HG03558 (cell line): ENCODE measurements around the gene IL17RC.

Experiments used
- ATAC-seq: cut with Tn5 transposase; IDR thresholded peaks from one replicate; pipeline ENCODE4 v1.9.1; 2021; ENCODE audit warnings: moderate number of reproducible peaks; ENCODE audit not compliant: unreplicated experiment; ENCODE audit errors: extremely low read depth

Gene IL17RC

DNA sequence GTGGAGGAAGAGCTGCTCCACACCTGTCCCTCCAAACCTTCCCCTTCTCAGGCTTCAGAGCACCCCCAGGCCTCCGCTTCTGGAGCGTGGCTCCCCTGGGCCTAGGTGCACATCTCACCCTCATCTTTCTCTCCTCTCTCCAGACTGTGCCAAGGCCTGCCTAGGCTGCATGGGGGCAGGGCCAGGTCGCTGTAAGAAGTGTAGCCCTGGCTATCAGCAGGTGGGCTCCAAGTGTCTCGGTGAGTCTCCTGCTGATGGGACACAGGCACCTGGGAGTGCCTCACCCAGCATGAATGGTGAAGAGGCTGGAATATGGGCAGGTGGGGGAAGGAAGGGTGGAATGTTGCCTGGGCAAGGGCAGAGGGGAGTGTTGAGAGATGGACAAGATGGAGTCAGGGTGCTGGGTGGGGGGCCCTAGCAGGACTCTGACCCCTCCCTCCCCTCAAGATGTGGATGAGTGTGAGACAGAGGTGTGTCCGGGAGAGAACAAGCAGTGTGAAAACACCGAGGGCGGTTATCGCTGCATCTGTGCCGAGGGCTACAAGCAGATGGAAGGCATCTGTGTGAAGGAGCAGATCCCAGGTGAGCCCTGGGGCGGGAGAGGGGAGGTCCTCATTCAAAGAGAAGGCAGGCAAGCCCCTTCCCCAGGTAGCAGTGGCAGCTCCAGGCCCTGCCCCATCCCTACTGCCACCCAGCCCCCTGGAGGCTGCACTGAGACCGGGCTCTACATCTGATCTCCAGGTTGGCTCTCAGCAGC is 26.2 kb downstream of the IL17RC start:
- ATAC-seq = no peak

DNA sequence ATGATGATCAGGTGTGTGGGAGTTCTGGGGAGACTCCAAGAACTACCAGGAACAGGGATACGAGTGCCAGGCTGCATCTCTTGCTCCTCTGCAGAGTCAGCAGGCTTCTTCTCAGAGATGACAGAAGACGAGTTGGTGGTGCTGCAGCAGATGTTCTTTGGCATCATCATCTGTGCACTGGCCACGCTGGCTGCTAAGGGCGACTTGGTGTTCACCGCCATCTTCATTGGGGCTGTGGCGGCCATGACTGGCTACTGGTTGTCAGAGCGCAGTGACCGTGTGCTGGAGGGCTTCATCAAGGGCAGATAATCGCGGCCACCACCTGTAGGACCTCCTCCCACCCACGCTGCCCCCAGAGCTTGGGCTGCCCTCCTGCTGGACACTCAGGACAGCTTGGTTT is 27.4 kb downstream of the IL17RC start:
- no peak for ATAC-seq

GRCh38 chr3:9945358-9945757 is 28.5 kb downstream of the IL17RC start:
- ATAC-seq = no peak

GRCh38 chr3:9946112-9947024 is 29.5 kb downstream of the IL17RC start:
- no peak for ATAC-seq

DNA sequence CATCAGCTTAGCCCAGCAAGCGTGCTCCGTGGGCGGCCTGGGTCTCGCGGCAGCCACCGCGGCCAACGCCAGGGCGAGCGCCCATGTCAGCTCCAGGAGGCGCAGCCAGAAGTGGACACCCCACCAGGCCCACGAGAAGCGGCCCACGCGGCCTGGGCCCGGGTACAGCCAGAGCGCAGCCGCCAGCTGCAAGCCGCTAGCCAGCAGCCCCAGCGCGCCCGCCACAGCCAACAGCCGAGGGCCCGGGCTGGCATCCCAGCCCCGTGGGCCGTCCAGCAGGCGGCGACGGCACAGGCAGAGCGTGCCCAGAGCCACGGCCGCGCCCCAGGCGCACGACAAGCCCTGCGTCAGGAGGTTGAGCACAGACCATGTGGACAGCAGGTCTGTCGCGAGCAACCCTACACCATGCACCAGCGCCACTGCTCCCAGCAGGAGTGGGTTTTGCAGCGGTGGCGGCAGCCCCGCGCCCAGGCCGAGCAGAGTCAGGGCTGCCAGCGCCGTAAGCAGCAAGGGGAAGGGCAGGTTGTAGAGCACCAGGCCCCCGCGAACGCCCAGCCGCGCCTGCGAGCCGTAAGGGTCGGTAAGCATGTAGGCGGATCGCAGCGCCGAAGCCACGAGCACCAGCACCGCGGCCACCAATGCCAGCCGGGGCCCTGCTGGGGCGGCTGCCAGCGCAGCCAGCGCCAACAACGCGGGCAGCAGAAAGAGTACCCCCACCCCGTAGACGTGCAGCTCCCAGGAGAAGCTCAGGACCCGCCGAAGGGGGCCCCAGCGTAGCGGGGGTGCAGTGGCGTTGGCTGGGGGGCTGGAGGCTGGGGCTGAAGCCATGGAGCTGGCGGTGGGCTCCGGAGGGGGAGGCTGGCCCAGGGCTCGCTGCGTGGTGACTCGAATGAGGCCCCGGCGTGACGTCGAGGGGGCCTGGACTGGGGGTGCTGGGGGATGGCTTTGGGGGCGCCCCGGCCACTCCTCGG is 30.4 kb downstream of the IL17RC start:
- ATAC-seq = no peak

DNA sequence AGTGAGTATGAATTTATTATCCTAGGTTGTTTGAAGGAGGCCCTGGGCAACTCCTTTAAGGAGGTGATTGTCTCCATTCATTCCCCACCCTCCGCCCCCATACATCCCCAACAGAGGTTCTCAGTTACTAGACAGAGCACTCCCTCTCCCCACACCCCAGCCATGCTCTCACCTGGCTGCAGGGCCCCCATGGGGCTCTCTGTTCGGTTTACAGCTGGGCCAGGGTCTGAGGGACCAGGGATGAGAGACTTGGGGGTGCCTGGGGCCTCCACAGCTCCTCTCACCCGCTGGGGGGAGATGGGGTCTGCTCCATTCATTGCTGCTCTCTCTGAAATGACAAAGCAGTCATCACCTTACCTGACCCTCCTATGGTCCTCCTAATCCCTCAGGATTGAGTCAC is 31.7 kb downstream of the IL17RC start:
- ATAC-seq = no peak

DNA sequence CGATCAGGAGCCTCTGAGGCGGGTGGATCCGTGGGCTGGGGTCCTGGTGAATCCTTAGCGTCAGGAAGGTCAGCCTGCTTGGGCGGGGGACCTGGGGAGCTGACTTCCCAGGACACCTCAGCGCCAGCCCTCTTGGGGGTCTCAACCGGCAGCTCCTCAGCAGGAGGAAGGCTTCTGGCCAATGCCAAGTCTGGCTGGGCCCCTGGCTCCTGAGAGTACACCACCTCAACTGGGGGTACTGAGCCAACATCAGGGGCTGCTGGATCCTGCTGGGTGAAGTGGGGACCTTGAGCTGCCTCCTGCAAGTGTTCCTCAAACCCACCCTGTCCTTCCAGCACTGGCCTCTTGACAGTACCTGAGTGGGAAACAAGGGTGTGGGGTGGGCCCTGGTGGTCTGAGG is 32.2 kb downstream of the IL17RC start:
- no peak for ATAC-seq

- ATAC-seq = no peak
Observed at GRCh38 chr3:9949626-9950025, 32.7 kb downstream of the IL17RC start.

GRCh38 chr3:9951126-9951525 is 34.2 kb downstream of the IL17RC start:
- no peak for ATAC-seq

GRCh38 chr3:9951598-9951961 is 34.7 kb downstream of the IL17RC start:
- no peak for ATAC-seq

GRCh38 chr3:9951962-9952805 is 35.3 kb downstream of the IL17RC start, which contains the start of gene PRRT3:
PRRT3 (minus strand) TSS chr3:9952408; CDS start chr3:9950115, 2,293 bp downstream.
- ATAC-seq = peak; percentile 45

- no peak for ATAC-seq
Observed at GRCh38 chr3:9955067-9955502, 38.2 kb downstream of the IL17RC start.

DNA sequence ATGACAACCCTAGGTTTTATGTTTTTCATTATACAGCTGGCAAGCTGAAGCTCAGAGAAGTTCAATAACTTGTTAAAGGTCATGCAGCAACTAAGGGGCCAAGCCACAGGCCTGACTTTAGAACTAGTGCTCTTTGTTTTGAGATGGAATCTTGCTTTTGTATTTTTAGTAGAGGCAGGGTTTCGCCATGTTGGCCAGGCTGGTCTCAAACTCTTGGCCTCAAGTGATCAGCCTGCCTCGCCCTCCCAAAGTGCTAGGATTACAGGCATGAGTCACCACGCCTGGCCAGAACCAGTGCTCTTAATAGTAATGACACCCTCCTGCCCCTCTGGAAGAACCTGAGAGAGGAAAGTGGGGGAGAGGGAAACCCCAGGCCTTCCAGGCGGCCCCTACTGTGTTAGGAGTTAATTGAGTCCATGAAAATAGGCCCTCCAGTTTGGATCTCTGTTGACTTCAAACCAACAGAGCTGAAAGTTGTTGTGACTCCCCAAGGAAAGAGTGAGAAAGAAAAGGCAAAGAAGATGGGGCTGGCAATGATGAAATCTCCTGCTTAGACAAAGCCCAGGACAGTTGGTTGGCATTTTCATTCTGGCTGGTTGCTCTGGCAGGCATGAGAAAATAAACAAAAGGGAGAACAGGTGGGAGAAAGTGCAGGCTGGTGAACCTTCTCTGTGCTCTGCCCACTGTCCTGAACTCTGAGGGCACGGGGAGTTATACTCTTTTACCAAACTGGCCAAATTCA is 38.9 kb downstream of the IL17RC start:
- ATAC-seq = no peak

- ATAC-seq = no peak
Observed at GRCh38 chr3:9957214-9957613, 40.3 kb downstream of the IL17RC start.

- ATAC-seq = no peak
Observed at GRCh38 chr3:9965200-9965875, 48.4 kb downstream of the IL17RC start.

DNA sequence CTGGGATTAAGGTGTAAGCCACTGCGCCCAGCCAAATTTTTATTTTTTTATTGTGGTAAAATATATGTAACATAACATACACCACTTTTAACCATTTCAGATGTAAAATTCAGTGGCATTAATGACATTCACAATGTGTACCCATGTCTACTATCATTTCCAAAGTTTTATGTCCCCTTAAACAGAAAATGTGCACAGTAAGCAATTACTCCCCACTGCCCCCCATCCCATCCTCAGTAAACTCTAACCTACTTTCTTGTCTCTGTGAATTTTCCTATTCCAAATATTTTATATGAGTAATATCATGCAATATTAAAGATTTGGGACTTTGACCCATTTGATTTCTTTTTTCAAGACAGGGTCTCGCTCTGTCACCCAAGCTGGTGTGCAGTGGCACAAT is 49.9 kb downstream of the IL17RC start:
- ATAC-seq = no peak

- no peak for ATAC-seq
Observed at GRCh38 chr3:9969632-9970019, 52.7 kb downstream of the IL17RC start.

GRCh38 chr3:9970020-9970652 is 53.2 kb downstream of the IL17RC start:
- no peak for ATAC-seq
